Thoracic aorta (tissue), 2 donors: ENCODE data around the gene VPS35L. TPM values are rescaled to one million over a fixed set of nuclear protein-coding genes. Genes with fewer than 3 reads are reported as not detected.
A peak's percentile ranks its signal among the peaks of the same experiment; 100 is the strongest.

Source experiments
- ATAC-seq: fragments of 150-250 bp; one replicate; pipeline ENCODE4 v1.8.0; 2017; ENCODE audit warnings: low read depth; ENCODE audit not compliant: insufficient number of reproducible peaks, low FRiP score
- DNase-seq: peaks from one replicate; pipeline ENCODE4 v3.0.0-alpha.2; 2020; ENCODE audit warnings: low spot score
- H3K27ac ChIP-seq, 2 donors: fragments of 200-600 bp; sonication (generic); 1 replicate in 1 of 2; 2 replicates in 1 of 2; pipeline ENCODE4 v1.5.1; 2016; ENCODE audit warnings: mild to moderate bottlenecking in 2 of 2, moderate library complexity in 2 of 2
- H3K27me3 ChIP-seq: fragments of 200-600 bp; sonication (generic); replicated peaks from 2 replicates; pipeline ENCODE4 v1.6.0; 2016; ENCODE audit warnings: mild to moderate bottlenecking; ENCODE audit not compliant: insufficient read depth
- H3K36me3 ChIP-seq: fragments of 200-600 bp; sonication (generic); one replicate; pipeline ENCODE4 v1.5.1; 2016
- H3K4me1 ChIP-seq, 2 donors: fragments of 200-600 bp; sonication (generic); 1 replicate in 1 of 2; 2 replicates in 1 of 2; pipeline versions ENCODE4 v1.5.1 to v1.6.0; 2016; ENCODE audit warnings: low read depth in 2 of 2, mild to moderate bottlenecking in 1 of 2; ENCODE audit not compliant: control insufficient read depth in 1 of 2
- H3K4me3 ChIP-seq: fragments of 200-600 bp; sonication (generic); 2 replicates; pipeline ENCODE4 v1.5.1; 2016; ENCODE audit warnings: mild to moderate bottlenecking
- H3K9me3 ChIP-seq: fragments of 200-600 bp; sonication (generic); 2 replicates; pipeline ENCODE4 v1.5.1; 2016
- CTCF ChIP-seq: fragments of 200-600 bp; sonication (generic); IDR thresholded peaks from one replicate; pipeline ENCODE4 v1.5.1; 2019; ENCODE audit warnings: antibody characterized with exemption
- total RNA-seq, 2 donors: library from RNA; depleted of rRNA; stranded (reverse); fragments of >200 nt; gene quantifications; one replicate each; pipeline versions ENCODE4 v1.1.0 to v1.2.3, GENCODE V29; 2016

Gene VPS35L
- 10 to 100 TPM; 38.2 to 41.6 TPM for total RNA-seq

GRCh38 chr16:19555186-19555937 is at the start of gene VPS35L:
Gene VPS35L, plus strand, starts transcription at chr16:19555703. Its CDS starts 27 bp downstream, at chr16:19555730.
- peak; percentile 68 for TF ChIP-seq CTCF
- ATAC-seq (peak; percentile 99), DNase-seq (peak; percentile 95)
- Histone ChIP-seq H3K27ac (peak within 1 kb of the TSS; percentile 86 to 91), H3K36me3 (no peaks in the 10 kb centered on the region), H3K4me1 (peaks cover 7 to 12% of the 10 kb centered on the region in 2 donors), H3K9me3 (no peaks in the 10 kb centered on the region), H3K27me3 (no peaks in the 10 kb centered on the region), H3K4me3 (peak within 1 kb of the TSS; percentile 85)

- no peak overlapping the region for H3K4me3 ChIP-seq
- ATAC-seq = no peak
- no peaks in the 10 kb centered on the region for H3K27me3 ChIP-seq
- H3K36me3 ChIP-seq = peaks cover 30% of the 10 kb centered on the region
- H3K4me1 ChIP-seq = peaks cover 0 to 10% of the 10 kb centered on the region in 2 donors
- no peak for DNase-seq
- TF ChIP-seq CTCF = no peak
- H3K27ac ChIP-seq = no peak overlapping the region
- H3K9me3 ChIP-seq = no peaks in the 10 kb centered on the region
These were observed 48.5 kb upstream of the VPS35L start for GRCh38 chr16:19506965-19507364.

GRCh38 chr16:19507867-19508266 is 47.6 kb upstream of the VPS35L start:
- Histone ChIP-seq H3K4me1 (peaks cover 0 to 10% of the 10 kb centered on the region in 2 donors), H3K27ac (no peak overlapping the region), H3K9me3 (no peaks in the 10 kb centered on the region), H3K27me3 (no peaks in the 10 kb centered on the region), H3K36me3 (peaks cover 25% of the 10 kb centered on the region), H3K4me3 (no peak overlapping the region)
- no peak for ATAC-seq
- no peak for DNase-seq
- TF ChIP-seq CTCF = no peak

- Histone ChIP-seq H3K27me3 (no peaks in the 10 kb centered on the region), H3K36me3 (peaks cover 8% of the 10 kb centered on the region), H3K9me3 (no peaks in the 10 kb centered on the region), H3K4me1 (peaks cover 0 to 7% of the 10 kb centered on the region in 2 donors), H3K27ac (no peak overlapping the region), H3K4me3 (no peak overlapping the region)
- DNase-seq = no peak
- no peak for TF ChIP-seq CTCF
- ATAC-seq = no peak
These were observed 43.2 kb upstream of the VPS35L start for GRCh38 chr16:19512297-19512696.

- Histone ChIP-seq H3K9me3 (no peaks in the 10 kb centered on the region), H3K4me3 (peak overlapping the region; percentile 26), H3K27ac (no peak overlapping the region), H3K27me3 (no peaks in the 10 kb centered on the region), H3K36me3 (peaks cover 8% of the 10 kb centered on the region), H3K4me1 (peaks cover 0 to 15% of the 10 kb centered on the region in 2 donors)
- no peak for TF ChIP-seq CTCF
- ATAC-seq (no peak), DNase-seq (no peak)
These were observed 42.0 kb upstream of the VPS35L start for GRCh38 chr16:19513377-19514053.
